ENCODE data around the gene RAB1B. TPM values are rescaled to one million over a fixed set of nuclear protein-coding genes. Genes with fewer than 3 reads are reported as not detected.

RAB1B gene
- total RNA-seq, 6 donors from 2014 or later: 34.6 to 173 (median 122) TPM

GRCh38 chr11:66225066-66225465, 43.4 kb upstream of the RAB1B start:
- H3K27ac ChIP-seq: no peak overlapping the region
- no peak for DNase-seq
- TF ChIP-seq POLR2AphosphoS5 (IDR thresholded peaks at IDR 0.05) (no peak), POLR2A (IDR thresholded peaks at IDR 0.05) (no peak), CTCF (IDR thresholded peaks at IDR 0.05) (no peak), EP300 (IDR thresholded peaks at IDR 0.05) (no peak)
- ATAC-seq (ENCODE audit: low FRiP score in 2 of 2): no peak
- no peaks in the 10 kb centered on the region for H3K27me3 ChIP-seq
- H3K4me1 ChIP-seq: peaks cover 0 to 3% (median 0%) of the 10 kb centered on the region in 4 donors
- no peaks in the 10 kb centered on the region for H3K9me3 ChIP-seq
- 79 to 90% methylated on average over 2 of the region's 2 CpGs for WGBS, 2 donors
- H3K36me3 ChIP-seq: peaks cover 4 to 53% (median 19%) of the 10 kb centered on the region in 4 donors
- H3K4me3 ChIP-seq: no peak overlapping the region

GRCh38 chr11:66226101-66226500, 42.3 kb upstream of the RAB1B start:
- ATAC-seq (ENCODE audit: low FRiP score in 2 of 2) (no peak), DNase-seq (no peak)
- Histone ChIP-seq H3K36me3 (peaks cover 4 to 53% (median 18%) of the 10 kb centered on the region in 4 donors), H3K4me1 (peaks cover 0 to 3% (median 0%) of the 10 kb centered on the region in 4 donors), H3K9me3 (no peaks in the 10 kb centered on the region), H3K27me3 (no peaks in the 10 kb centered on the region), H3K4me3 (no peak overlapping the region), H3K27ac (no peak overlapping the region)
- TF ChIP-seq EP300 (IDR thresholded peaks at IDR 0.05): no peak
- no peak for TF ChIP-seq POLR2AphosphoS5 (IDR thresholded peaks at IDR 0.05)
- no peak for TF ChIP-seq CTCF (IDR thresholded peaks at IDR 0.05)
- TF ChIP-seq POLR2A (IDR thresholded peaks at IDR 0.05): no peak

- no peaks in the 10 kb centered on the region for H3K27me3 ChIP-seq
- no peak for TF ChIP-seq POLR2A (IDR thresholded peaks at IDR 0.05)
- no peak for TF ChIP-seq POLR2AphosphoS5 (IDR thresholded peaks at IDR 0.05)
- TF ChIP-seq EP300 (IDR thresholded peaks at IDR 0.05): no peak
- TF ChIP-seq CTCF (IDR thresholded peaks at IDR 0.05): no peak
- H3K36me3 ChIP-seq: peaks cover 8 to 67% (median 33%) of the 10 kb centered on the region in 4 donors
- WGBS, 2 donors: 85 to 92% methylated on average over 3 to 5 of the region's 5 CpGs
- ATAC-seq (ENCODE audit: low FRiP score in 2 of 2): no peak
- no peak overlapping the region for H3K4me3 ChIP-seq
- H3K4me1 ChIP-seq: peaks cover 0 to 3% (median 0%) of the 10 kb centered on the region in 4 donors
- DNase-seq: no peak
- H3K27ac ChIP-seq: peak overlapping the region in 1 of 4 donors; percentile 71
- H3K9me3 ChIP-seq: no peaks in the 10 kb centered on the region
These were observed 40.7 kb upstream of the RAB1B start for GRCh38 chr11:66227700-66228099.

- TF ChIP-seq POLR2A (IDR thresholded peaks at IDR 0.05) (no peak), CTCF (IDR thresholded peaks at IDR 0.05) (no peak), EP300 (IDR thresholded peaks at IDR 0.05) (no peak), POLR2AphosphoS5 (IDR thresholded peaks at IDR 0.05) (no peak)
- ATAC-seq (ENCODE audit: low FRiP score in 2 of 2) (peak in 1 of 2 donors; percentile 87), DNase-seq (peak in 1 of 2 donors; percentile 52)
- H3K9me3 ChIP-seq: no peaks in the 10 kb centered on the region
- 67 to 77% methylated on average over 6 of the region's 6 CpGs for WGBS, 2 donors
- H3K4me3 ChIP-seq: no peak overlapping the region
- H3K27ac ChIP-seq: peak overlapping the region in 3 of 4 donors; percentile 44 to 71 (median 44)
- H3K27me3 ChIP-seq: no peaks in the 10 kb centered on the region
- H3K36me3 ChIP-seq: peaks cover 13 to 75% (median 41%) of the 10 kb centered on the region in 4 donors
- peaks cover 0 to 3% (median 0%) of the 10 kb centered on the region in 4 donors for H3K4me1 ChIP-seq
These were observed 39.9 kb upstream of the RAB1B start for GRCh38 chr11:66228521-66228920.

- Histone ChIP-seq H3K9me3 (no peaks in the 10 kb centered on the region), H3K27me3 (no peaks in the 10 kb centered on the region), H3K4me3 (no peak overlapping the region), H3K4me1 (peaks cover 0 to 3% (median 0%) of the 10 kb centered on the region in 4 donors), H3K36me3 (peaks cover 24 to 76% (median 57%) of the 10 kb centered on the region in 4 donors), H3K27ac (no peak overlapping the region)
- ATAC-seq (ENCODE audit: low FRiP score in 2 of 2) (no peak), DNase-seq (no peak)
- WGBS, 2 donors: 86 to 94% methylated on average over 6 of the region's 6 CpGs
- no peak for TF ChIP-seq EP300 (IDR thresholded peaks at IDR 0.05)
- TF ChIP-seq CTCF (IDR thresholded peaks at IDR 0.05): no peak
- no peak for TF ChIP-seq POLR2A (IDR thresholded peaks at IDR 0.05)
- TF ChIP-seq POLR2AphosphoS5 (IDR thresholded peaks at IDR 0.05): no peak
These were observed 38.3 kb upstream of the RAB1B start for GRCh38 chr11:66230156-66230555.
